SK-N-SH treated with all-trans-retinoic acid at 6 μM for 48 hours (cell line): ENCODE results near the gene PRKG1.

ENCODE experiments used
- ESRRG ChIP-seq: fragments of 250-450 bp; sonication (Bioruptor Pico); IDR thresholded peaks from 2 replicates; pipeline ENCODE4 v1.6.1; 2021; ENCODE audit warnings: mild to moderate bottlenecking
- GLIS3 ChIP-seq: fragments of 250-450 bp; sonication (Bioruptor Pico); IDR thresholded peaks from 2 replicates; pipeline ENCODE4 v1.5.0; 2020; ENCODE audit warnings: mild to moderate bottlenecking, moderate library complexity
- TOX ChIP-seq: fragments of 250-450 bp; sonication (Bioruptor Pico); IDR thresholded peaks from 2 replicates; pipeline ENCODE4 v1.8.0; 2021; ENCODE audit warnings: mild to moderate bottlenecking, moderate library complexity, borderline replicate concordance
- ZNF70 ChIP-seq: fragments of 450-650 bp; formaldehyde crosslinking; IDR thresholded peaks from 2 replicates; pipeline ENCODE4 v1.5.0; 2020; ENCODE audit warnings: mild to moderate bottlenecking, moderate library complexity

GRCh38 chr10:52283174-52283573 lies 1208.9 kb downstream of the PRKG1 start:
- TF ChIP-seq GLIS3 (CRISPR knock-in tag) = no peak
- no peak for TF ChIP-seq TOX (CRISPR knock-in tag)
- TF ChIP-seq ZNF70 (CRISPR knock-in tag) = no peak
- TF ChIP-seq ESRRG (CRISPR knock-in tag) = no peak
